Activated CD4-positive, alpha-beta memory T cell treated with anti-CD3 and anti-CD28 coated beads for 36 hours (primary cell): ENCODE data around the gene SPATA2L. TPM values are rescaled to one million over a fixed set of nuclear protein-coding genes. Genes with fewer than 3 reads are reported as not detected.
"Not testable (repeated sequence)": the region's sequence is repeated elsewhere in the genome, so short reads cannot be mapped to it uniquely, and the experiment has no call there.

Experiments
- CTCF ChIA-PET: fragments of 350-600 bp; sonication (Branson Sonifier 250); formaldehyde crosslinking; loops from one replicate; lab custom pipeline; 2021; ENCODE audit warnings: antibody characterized with exemption, inconsistent platforms; lab: Charles Lee
- POLR2A ChIA-PET: fragments of 350-600 bp; sonication (Branson Sonifier 250); formaldehyde crosslinking; loops from one replicate; lab custom pipeline; 2021; ENCODE audit warnings: antibody characterized with exemption; lab: Charles Lee
- DNase-seq: peaks from one replicate; pipeline ENCODE4 v3.0.0-alpha.2; 2020
- H3K27ac Mint-ChIP-seq: one replicate; pipeline ENCODE4 v1.8.0; 2021; ENCODE audit warnings: mixed read lengths
- H3K27me3 Mint-ChIP-seq: one replicate; pipeline ENCODE4 v1.8.0; 2021; ENCODE audit warnings: mixed read lengths
- H3K36me3 Mint-ChIP-seq: one replicate; pipeline ENCODE4 v1.8.0; 2021; ENCODE audit warnings: mixed read lengths
- H3K4me1 Mint-ChIP-seq: one replicate; pipeline ENCODE4 v1.8.0; 2021; ENCODE audit warnings: low read depth, mixed read lengths
- H3K4me3 Mint-ChIP-seq: one replicate; pipeline ENCODE4 v1.8.0; 2021; ENCODE audit warnings: mild to moderate bottlenecking, mixed read lengths
- H3K9me3 Mint-ChIP-seq: one replicate; pipeline ENCODE4 v1.8.0; 2021; ENCODE audit warnings: mixed read lengths
- intact Hi-C: fragments of 100-400 bp; cut with micrococcal nuclease; formaldehyde crosslinking; loops from one replicate; pipeline ENCODE4 v1.15.1; 2023
- total RNA-seq, 2 experiments: library from RNA; stranded (reverse); gene quantifications; one replicate each; pipeline ENCODE4 v1.2.3, GENCODE V29; 2021

The SPATA2L gene
- total RNA-seq, 2 experiments from 2014 or later = 6.8 to 7.6 TPM

- intact Hi-C loops = loop anchor here (5.0 kb wide), 3 partner anchors 33 to 218 kb away; partner anchors contain the start of gene TUBB3
Measured at GRCh38 chr16:89704281-89704680, 2.8 kb upstream of the SPATA2L start.

GRCh38 chr16:89700649-89701424 lies 668 bp downstream of the SPATA2L start:
- no peaks in the 10 kb centered on the region for H3K27me3 Mint-ChIP-seq
- H3K9me3 Mint-ChIP-seq = no peaks in the 10 kb centered on the region
- DNase-seq = peak; percentile 74
- POLR2A ChIA-PET = interaction anchor here (0.6 to 3.0 kb wide), 5 partner anchors 14 to 173 kb away, joined by 3 to 13 read pairs (median 7); partner anchors contain the start of genes CDK10 and TCF25
- peaks cover 20% of the 10 kb centered on the region for H3K4me1 Mint-ChIP-seq
- H3K4me3 Mint-ChIP-seq = peak overlapping the region; percentile 72
- H3K27ac Mint-ChIP-seq = peak overlapping the region; percentile 62
- CTCF ChIA-PET = interaction anchor here (0.7 to 6.3 kb wide), 40 partner anchors 9 to 247 kb away, joined by 3 to 81 read pairs (median 5); partner anchors contain the start of genes CDK10, CHMP1A, CPNE7 and SPATA33
- no peaks in the 10 kb centered on the region for H3K36me3 Mint-ChIP-seq
- intact Hi-C loops = loop anchor here (1.0 to 5.0 kb wide), 8 partner anchors 15 to 221 kb away; partner anchors contain the start of genes CDK10, TUBB3 and ZNF276

More at GRCh38 chr16:89704281-89704680, 2.8 kb upstream of the SPATA2L start:
- Mint-ChIP-seq H3K27ac (no peak overlapping the region), H3K36me3 (no peaks in the 10 kb centered on the region), H3K4me1 (peaks cover 14% of the 10 kb centered on the region), H3K27me3 (no peaks in the 10 kb centered on the region), H3K4me3 (no peak overlapping the region), H3K9me3 (no peaks in the 10 kb centered on the region)
- ChIA-PET CTCF (interaction anchor here (1.5 to 6.3 kb wide), 3 partner anchors 88 to 168 kb away, joined by 4 to 96 read pairs (median 54); partner anchors contain the start of gene TCF25), POLR2A (no interaction called here)
- no peak for DNase-seq

GRCh38 chr16:89700100-89700648 lies 1.3 kb downstream of the SPATA2L start:
- DNase-seq = peak; percentile 98
- no peaks in the 10 kb centered on the region for H3K36me3 Mint-ChIP-seq
- no peaks in the 10 kb centered on the region for H3K9me3 Mint-ChIP-seq
- ChIA-PET CTCF (interaction anchor here (0.7 to 6.3 kb wide), 44 partner anchors 9 to 247 kb away, joined by 3 to 81 read pairs (median 4); partner anchors contain the start of genes CDK10, CHMP1A, CPNE7 and SPATA33), POLR2A (interaction anchor here (0.6 to 3.0 kb wide), 5 partner anchors 14 to 173 kb away, joined by 3 to 13 read pairs (median 7); partner anchors contain the start of genes CDK10 and TCF25)
- H3K4me3 Mint-ChIP-seq = peak overlapping the region; percentile 72
- no peaks in the 10 kb centered on the region for H3K27me3 Mint-ChIP-seq
- H3K4me1 Mint-ChIP-seq = peaks cover 22% of the 10 kb centered on the region
- intact Hi-C loops = loop anchor here (1.0 to 5.0 kb wide), 7 partner anchors 14 to 222 kb away; partner anchors contain the start of genes CDK10 and TUBB3
- peak overlapping the region; percentile 23 for H3K27ac Mint-ChIP-seq

GRCh38 chr16:89699629-89700099 lies 1.8 kb downstream of the SPATA2L start:
- H3K36me3 Mint-ChIP-seq, H3K9me3 Mint-ChIP-seq, DNase-seq, H3K27me3 Mint-ChIP-seq: not testable (repeated sequence)
- peak overlapping the region; percentile 23 for H3K27ac Mint-ChIP-seq
- intact Hi-C loops = loop anchor here (1.0 to 5.0 kb wide), 7 partner anchors 13 to 223 kb away; partner anchors contain the start of genes CDK10 and TUBB3
- CTCF ChIA-PET = interaction anchor here (0.8 to 6.3 kb wide), 39 partner anchors 10 to 224 kb away, joined by 3 to 81 read pairs (median 5); partner anchors contain the start of genes CDK10, CHMP1A, CPNE7 and SPATA33
- peaks cover 22% of the 10 kb centered on the region for H3K4me1 Mint-ChIP-seq
- H3K4me3 Mint-ChIP-seq = peak overlapping the region; percentile 72
- POLR2A ChIA-PET = interaction anchor here (1.0 to 3.0 kb wide), 4 partner anchors 13 to 174 kb away, joined by 3 to 13 read pairs (median 10); partner anchors contain the start of genes CDK10 and TCF25

GRCh38 chr16:89698717-89699116 lies 2.8 kb downstream of the SPATA2L start:
- H3K9me3 Mint-ChIP-seq, H3K27ac Mint-ChIP-seq, DNase-seq, H3K4me3 Mint-ChIP-seq, H3K36me3 Mint-ChIP-seq, H3K27me3 Mint-ChIP-seq, intact Hi-C loops: not testable (repeated sequence)
- CTCF ChIA-PET = interaction anchor here (0.6 to 6.3 kb wide), 10 partner anchors 11 to 212 kb away, joined by 3 to 81 read pairs (median 14); partner anchors contain the start of genes CDK10 and TCF25
- POLR2A ChIA-PET = interaction anchor here (0.6 to 3.0 kb wide), 2 partner anchors 175 to 996 kb away, joined by 3 to 13 read pairs; partner anchors contain the start of gene TCF25
- H3K4me1 Mint-ChIP-seq = peaks cover 22% of the 10 kb centered on the region

- intact Hi-C loops = no loop called here
- H3K4me1 Mint-ChIP-seq = peaks cover 22% of the 10 kb centered on the region
- H3K27me3 Mint-ChIP-seq = no peaks in the 10 kb centered on the region
- peaks cover 8% of the 10 kb centered on the region for H3K36me3 Mint-ChIP-seq
- H3K9me3 Mint-ChIP-seq = no peaks in the 10 kb centered on the region
- DNase-seq = no peak
- POLR2A ChIA-PET = interaction anchor here (0.6 kb wide), 1 partner anchor 995 kb away, joined by 3 read pairs; no protein-coding TSS in a partner anchor
- CTCF ChIA-PET = interaction anchor here (1.6 to 6.3 kb wide), 3 partner anchors 95 to 164 kb away, joined by 5 to 81 read pairs (median 38); no protein-coding TSS in a partner anchor
- H3K4me3 Mint-ChIP-seq = no peak overlapping the region
- no peak overlapping the region for H3K27ac Mint-ChIP-seq
Measured at GRCh38 chr16:89697616-89698331, 3.7 kb downstream of the SPATA2L start.

- POLR2A ChIA-PET = no interaction called here
- intact Hi-C loops = no loop called here
- no peak overlapping the region for H3K27ac Mint-ChIP-seq
- H3K4me1 Mint-ChIP-seq = peaks cover 17% of the 10 kb centered on the region
- no peak for DNase-seq
- H3K27me3 Mint-ChIP-seq = no peaks in the 10 kb centered on the region
- no peaks in the 10 kb centered on the region for H3K9me3 Mint-ChIP-seq
- H3K4me3 Mint-ChIP-seq = no peak overlapping the region
- CTCF ChIA-PET = interaction anchor here (1.6 to 6.3 kb wide), 2 partner anchors 96 to 163 kb away, joined by 5 to 38 read pairs; no protein-coding TSS in a partner anchor
- peaks cover 8% of the 10 kb centered on the region for H3K36me3 Mint-ChIP-seq
Measured at GRCh38 chr16:89697161-89697615, 4.3 kb downstream of the SPATA2L start.

- H3K27ac Mint-ChIP-seq = no peak overlapping the region
- POLR2A ChIA-PET = no interaction called here
- H3K27me3 Mint-ChIP-seq = no peaks in the 10 kb centered on the region
- peaks cover 15% of the 10 kb centered on the region for H3K4me1 Mint-ChIP-seq
- intact Hi-C loops = no loop called here
- H3K9me3 Mint-ChIP-seq = no peaks in the 10 kb centered on the region
- DNase-seq = peak; percentile 49
- peaks cover 8% of the 10 kb centered on the region for H3K36me3 Mint-ChIP-seq
- CTCF ChIA-PET = interaction anchor here (1.6 kb wide), 1 partner anchor 164 kb away, joined by 5 read pairs; no protein-coding TSS in a partner anchor
- no peak overlapping the region for H3K4me3 Mint-ChIP-seq
Measured at GRCh38 chr16:89696670-89697128, 4.8 kb downstream of the SPATA2L start.

- Mint-ChIP-seq H3K36me3 (peaks cover 12% of the 10 kb centered on the region), H3K4me1 (peaks cover 15% of the 10 kb centered on the region), H3K27ac (no peak overlapping the region), H3K27me3 (no peaks in the 10 kb centered on the region), H3K4me3 (no peak overlapping the region), H3K9me3 (no peaks in the 10 kb centered on the region)
- intact Hi-C loops = no loop called here
- ChIA-PET CTCF (interaction anchor here (1.6 kb wide), 1 partner anchor 165 kb away, joined by 5 read pairs; no protein-coding TSS in a partner anchor), POLR2A (interaction anchor here (0.6 kb wide), 1 partner anchor 244 kb away, joined by 3 read pairs; no protein-coding TSS in a partner anchor)
- DNase-seq = no peak
Measured at GRCh38 chr16:89695875-89696669, 5.4 kb downstream of the SPATA2L start.
